Endodermal cell (in vitro differentiated cells): ENCODE results near the gene BRME1. TPM values are rescaled to one million over a fixed set of nuclear protein-coding genes. Genes with fewer than 3 reads are reported as not detected.

Experiments used
- DNase-seq: peaks from one replicate; pipeline ENCODE4 v3.0.0-alpha.2; 2017
- H3K27ac ChIP-seq: 2 replicates; pipeline ENCODE4 v1.5.1; 2013; ENCODE audit warnings: mild to moderate bottlenecking, low read depth, low read length, moderate library complexity
- H3K27me3 ChIP-seq: 2 replicates; pipeline ENCODE4 v1.6.1; 2013; ENCODE audit warnings: mild to moderate bottlenecking, low read length, moderate library complexity; ENCODE audit not compliant: insufficient read depth, control insufficient read depth, poor library complexity, severe bottlenecking
- H3K36me3 ChIP-seq: 2 replicates; pipeline ENCODE4 v1.7.0; 2013; ENCODE audit warnings: mild to moderate bottlenecking, low read length, moderate library complexity; ENCODE audit not compliant: control insufficient read depth, insufficient read depth
- H3K4me1 ChIP-seq: one replicate; pipeline ENCODE4 v1.7.0; 2013; ENCODE audit warnings: low read length; ENCODE audit not compliant: control insufficient read depth, insufficient read depth
- H3K4me3 ChIP-seq: 2 replicates; pipeline ENCODE4 v1.5.1; 2013; ENCODE audit warnings: mild to moderate bottlenecking, low read length, moderate library complexity
- H3K9ac ChIP-seq: 2 replicates; pipeline ENCODE4 v1.6.1; 2013; ENCODE audit warnings: mild to moderate bottlenecking, low read length, moderate library complexity; ENCODE audit not compliant: poor library complexity, severe bottlenecking; ENCODE audit errors: extremely low read depth
- H3K9me3 ChIP-seq: 2 replicates; pipeline ENCODE4 v1.6.1; 2013; ENCODE audit warnings: mild to moderate bottlenecking, low read length, moderate library complexity; ENCODE audit not compliant: control insufficient read depth
- H3K27ac Mint-ChIP-seq: 2 replicates; pipeline ENCODE4 v1.8.0; 2020; ENCODE audit warnings: mixed read lengths
- H3K27me3 Mint-ChIP-seq: 2 replicates; pipeline ENCODE4 v1.8.0; 2021; ENCODE audit warnings: mild to moderate bottlenecking, mixed read lengths; ENCODE audit not compliant: insufficient read depth
- H3K36me3 Mint-ChIP-seq: 2 replicates; pipeline ENCODE4 v1.8.0; 2020; ENCODE audit warnings: low read depth, mixed read lengths
- H3K4me1 Mint-ChIP-seq: 2 replicates; pipeline ENCODE4 v1.8.0; 2020; ENCODE audit warnings: mixed read lengths
- H3K4me3 Mint-ChIP-seq: 2 replicates; pipeline ENCODE4 v1.8.0; 2020; ENCODE audit warnings: mild to moderate bottlenecking, moderate library complexity, mixed read lengths
- H3K9me3 Mint-ChIP-seq: 2 replicates; pipeline ENCODE4 v1.8.0; 2020; ENCODE audit warnings: mild to moderate bottlenecking, mixed read lengths
- WGBS, 2 experiments: methylation state at CpG; one replicate each; pipeline versions ENCODE4 v1.1.5 to v1.1.7; 2013; ENCODE audit warnings: missing lambda C conversion rate in 2 of 2, mixed read lengths in 1 of 2; ENCODE audit not compliant: insufficient coverage in 1 of 2, insufficient read length in 1 of 2; 5-methylcytosine and 5-hydroxymethylcytosine counted together
- total RNA-seq, 2 donors: library from RNA; stranded (reverse); fragmentation: NEBNext Ultra II Directional in 1 of 2; extraction: Animal tissue kit (Norgen Biotek cat#: 25700) in 1 of 2; gene quantifications; 2 replicates in 1 of 2; 3 replicates in 1 of 2; pipeline ENCODE4 v1.2.1, GENCODE V29; 2021
- TF ChIP-seq, protein P1 (sequence below): fragments of 200-600 bp; sonication (generic); conservative IDR thresholded peaks from 2 replicates; pipeline ENCODE4 v1.5.0; 2021; ENCODE audit warnings: antibody characterized with exemption, mild to moderate bottlenecking

Gene BRME1
- total RNA-seq, 2 donors from 2014 or later, result 4.4 to 7.4 TPM

DNA sequence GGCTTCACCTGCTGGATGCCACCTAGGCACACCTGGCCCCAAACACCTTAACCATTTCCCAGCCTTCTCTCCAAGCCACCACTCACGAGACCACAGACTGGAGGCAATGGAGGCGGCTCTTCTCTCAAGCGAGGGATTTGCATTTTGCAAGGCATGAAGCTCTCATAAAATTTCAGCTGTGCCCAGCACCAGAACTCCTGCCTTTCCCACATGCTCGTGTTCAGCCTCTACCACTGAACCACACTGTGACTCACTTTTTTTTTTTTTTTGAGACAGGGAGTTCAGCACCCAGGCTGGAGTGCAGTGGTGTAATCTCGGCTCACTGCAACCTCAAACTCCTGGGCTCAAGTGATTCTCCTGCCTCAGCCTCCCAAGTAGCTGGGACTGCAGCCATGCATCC lies 18.4 kb downstream of the BRME1 start:
- H3K36me3 ChIP-seq, result no peaks in the 10 kb centered on the region
- H3K9me3 ChIP-seq, result no peaks in the 10 kb centered on the region
- no peaks in the 10 kb centered on the region for H3K27me3 Mint-ChIP-seq
- no peaks in the 10 kb centered on the region for H3K9me3 Mint-ChIP-seq
- H3K4me3 Mint-ChIP-seq, result no peak overlapping the region
- peaks cover 2% of the 10 kb centered on the region for H3K36me3 Mint-ChIP-seq
- H3K4me1 Mint-ChIP-seq, result no peaks in the 10 kb centered on the region
- H3K27ac ChIP-seq, result no peak overlapping the region
- no peak overlapping the region for H3K4me3 ChIP-seq
- H3K4me1 ChIP-seq, result no peaks in the 10 kb centered on the region
- H3K9ac ChIP-seq, result no peak overlapping the region
- H3K27me3 ChIP-seq, result no peaks in the 10 kb centered on the region
- no peak overlapping the region for H3K27ac Mint-ChIP-seq
- 80 to 89% methylated on average over 2 to 5 of the region's 5 CpGs for WGBS, 2 experiments
- DNase-seq, result no peak
- TF ChIP-seq, protein P1, sequence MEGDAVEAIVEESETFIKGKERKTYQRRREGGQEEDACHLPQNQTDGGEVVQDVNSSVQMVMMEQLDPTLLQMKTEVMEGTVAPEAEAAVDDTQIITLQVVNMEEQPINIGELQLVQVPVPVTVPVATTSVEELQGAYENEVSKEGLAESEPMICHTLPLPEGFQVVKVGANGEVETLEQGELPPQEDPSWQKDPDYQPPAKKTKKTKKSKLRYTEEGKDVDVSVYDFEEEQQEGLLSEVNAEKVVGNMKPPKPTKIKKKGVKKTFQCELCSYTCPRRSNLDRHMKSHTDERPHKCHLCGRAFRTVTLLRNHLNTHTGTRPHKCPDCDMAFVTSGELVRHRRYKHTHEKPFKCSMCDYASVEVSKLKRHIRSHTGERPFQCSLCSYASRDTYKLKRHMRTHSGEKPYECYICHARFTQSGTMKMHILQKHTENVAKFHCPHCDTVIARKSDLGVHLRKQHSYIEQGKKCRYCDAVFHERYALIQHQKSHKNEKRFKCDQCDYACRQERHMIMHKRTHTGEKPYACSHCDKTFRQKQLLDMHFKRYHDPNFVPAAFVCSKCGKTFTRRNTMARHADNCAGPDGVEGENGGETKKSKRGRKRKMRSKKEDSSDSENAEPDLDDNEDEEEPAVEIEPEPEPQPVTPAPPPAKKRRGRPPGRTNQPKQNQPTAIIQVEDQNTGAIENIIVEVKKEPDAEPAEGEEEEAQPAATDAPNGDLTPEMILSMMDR, result no peak

DNA sequence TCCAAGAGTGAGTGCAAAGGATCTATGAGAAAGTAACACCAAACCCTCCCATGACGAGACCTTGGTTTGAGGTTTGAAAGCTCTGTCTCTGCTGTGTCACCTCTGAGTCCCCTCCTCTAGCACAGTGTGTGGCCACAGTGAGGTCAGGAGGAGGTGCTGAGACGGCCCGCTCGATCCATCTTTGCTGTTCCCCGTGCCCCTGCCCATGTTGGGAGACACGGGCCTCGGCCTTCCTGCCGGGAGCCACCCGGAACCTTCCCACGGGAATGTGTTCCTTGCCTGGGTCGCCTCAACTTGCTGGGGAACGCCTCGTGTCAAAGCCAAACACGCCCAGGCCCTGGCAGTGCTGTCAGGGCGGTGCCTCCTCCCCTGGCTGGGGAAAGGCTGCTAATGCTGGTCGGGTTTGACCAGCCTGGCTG lies 18.9 kb downstream of the BRME1 start:
- Histone ChIP-seq H3K36me3 (no peaks in the 10 kb centered on the region), H3K9ac (no peak overlapping the region), H3K4me3 (no peak overlapping the region), H3K27me3 (no peaks in the 10 kb centered on the region), H3K27ac (no peak overlapping the region), H3K4me1 (no peaks in the 10 kb centered on the region), H3K9me3 (no peaks in the 10 kb centered on the region)
- Mint-ChIP-seq H3K9me3 (no peaks in the 10 kb centered on the region), H3K36me3 (peaks cover 2% of the 10 kb centered on the region), H3K4me1 (no peaks in the 10 kb centered on the region), H3K27me3 (no peaks in the 10 kb centered on the region), H3K27ac (no peak overlapping the region), H3K4me3 (no peak overlapping the region)
- TF ChIP-seq, protein P1, result no peak
- 78 to 82% methylated on average over 13 to 16 of the region's 16 CpGs for WGBS, 2 experiments
- DNase-seq, result no peak

DNA sequence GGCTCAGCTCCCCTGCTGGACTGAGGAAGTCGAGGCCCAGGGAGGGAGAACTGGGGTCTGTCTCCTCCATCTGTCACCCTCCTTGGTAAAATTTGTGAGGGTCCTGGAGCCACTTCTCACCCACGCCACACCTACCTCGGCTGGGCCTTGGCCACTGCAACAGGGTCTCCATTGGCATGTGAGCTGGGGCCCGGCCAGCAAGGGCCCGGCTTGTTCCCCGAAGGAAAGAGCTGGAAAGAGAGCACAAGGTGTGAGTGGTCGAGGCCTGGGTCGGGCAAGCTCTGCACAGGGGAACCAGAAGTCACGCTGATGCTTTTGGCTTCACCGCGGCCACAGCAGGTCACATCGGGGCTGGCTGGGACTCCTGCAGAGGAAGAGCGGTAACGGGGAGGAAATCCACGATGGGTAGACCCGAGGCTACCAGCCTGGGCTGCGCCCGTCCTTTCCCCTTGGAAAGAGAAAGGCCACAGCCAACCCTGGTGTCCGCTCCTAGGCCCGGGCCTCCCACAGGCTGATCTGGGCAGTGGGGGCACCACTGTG lies 20.0 kb downstream of the BRME1 start:
- Histone ChIP-seq H3K36me3 (no peaks in the 10 kb centered on the region), H3K4me1 (peaks cover 6% of the 10 kb centered on the region), H3K27ac (no peak overlapping the region), H3K27me3 (no peaks in the 10 kb centered on the region), H3K9ac (no peak overlapping the region), H3K9me3 (no peaks in the 10 kb centered on the region), H3K4me3 (no peak overlapping the region)
- TF ChIP-seq, protein P1, result no peak
- Mint-ChIP-seq H3K4me3 (no peak overlapping the region), H3K4me1 (peaks cover 6% of the 10 kb centered on the region), H3K36me3 (peaks cover 2% of the 10 kb centered on the region), H3K27me3 (no peaks in the 10 kb centered on the region), H3K27ac (no peak overlapping the region), H3K9me3 (no peaks in the 10 kb centered on the region)
- no peak for DNase-seq
- 91 to 94% methylated on average over 12 to 20 of the region's 20 CpGs for WGBS, 2 experiments
